Mesenchymal stem cell (in vitro differentiated cells and primary cell): ENCODE results near the gene ATP6V1G1. TPM values are rescaled to one million over a fixed set of nuclear protein-coding genes. Genes with fewer than 3 reads are reported as not detected.

Source experiments
- DNase-seq: peaks from one replicate; pipeline ENCODE4 v3.0.0-alpha.2; 2013
- H2AFZ ChIP-seq: one replicate; pipeline ENCODE4 v1.6.1; 2013; ENCODE audit warnings: low read depth, mild to moderate bottlenecking, control low read depth, inconsistent platforms, low read length, moderate library complexity
- H2AK5ac ChIP-seq: 2 replicates; pipeline ENCODE4 v1.6.1; 2013; ENCODE audit warnings: low read length, moderate library complexity, mild to moderate bottlenecking, inconsistent platforms; ENCODE audit not compliant: severe bottlenecking
- H2BK120ac ChIP-seq: one replicate; pipeline ENCODE4 v1.6.1; 2013; ENCODE audit warnings: low read depth, mild to moderate bottlenecking, inconsistent platforms, low read length, moderate library complexity
- H2BK12ac ChIP-seq, 2 experiments: one replicate each; pipeline ENCODE4 v1.6.1; 2013; ENCODE audit warnings: inconsistent platforms in 2 of 2, low read length in 2 of 2, mild to moderate bottlenecking in 2 of 2, moderate library complexity in 2 of 2, control low read depth in 1 of 2
- H2BK15ac ChIP-seq: one replicate; pipeline ENCODE4 v1.6.1; 2013; ENCODE audit warnings: mild to moderate bottlenecking, low read depth, inconsistent platforms; ENCODE audit not compliant: poor library complexity, severe bottlenecking
- H2BK5ac ChIP-seq: 2 replicates; pipeline ENCODE4 v1.6.1; 2013; ENCODE audit warnings: low read depth, mild to moderate bottlenecking, low read length, control low read depth, inconsistent platforms; ENCODE audit not compliant: poor library complexity, severe bottlenecking
- H3K14ac ChIP-seq, 2 experiments: one replicate each; pipeline ENCODE4 v1.6.1; 2013; ENCODE audit warnings: inconsistent platforms in 2 of 2, low read length in 2 of 2, control low read depth in 1 of 2, mild to moderate bottlenecking in 1 of 2, moderate library complexity in 1 of 2
- H3K18ac ChIP-seq, 2 experiments: one replicate each; pipeline ENCODE4 v1.6.1; 2013; ENCODE audit warnings: inconsistent platforms in 2 of 2, low read length in 2 of 2, control low read depth in 1 of 2, low read depth in 1 of 2, mild to moderate bottlenecking in 1 of 2
- H3K23ac ChIP-seq, 2 experiments: one replicate each; pipeline ENCODE4 v1.6.1; 2013; ENCODE audit warnings: inconsistent platforms in 2 of 2, low read length in 2 of 2, mild to moderate bottlenecking in 2 of 2, moderate library complexity in 2 of 2, control low read depth in 1 of 2
- H3K27ac ChIP-seq: 2 replicates; pipeline ENCODE4 v1.5.1; 2013; ENCODE audit warnings: mild to moderate bottlenecking, moderate library complexity, low read length, control low read depth, inconsistent platforms; ENCODE audit not compliant: poor library complexity, severe bottlenecking
- H3K27me3 ChIP-seq, 2 experiments: 2 replicates each; pipeline versions ENCODE4 v1.6.1 to v1.7.0; 2013; ENCODE audit warnings: low read length in 2 of 2, mild to moderate bottlenecking in 2 of 2, moderate library complexity in 2 of 2, control low read depth in 1 of 2, inconsistent platforms in 1 of 2; ENCODE audit not compliant: control insufficient read depth in 1 of 2, insufficient read depth in 1 of 2
- H3K36me3 ChIP-seq, 2 experiments: 2 replicates each; pipeline versions ENCODE4 v1.6.1 to v1.7.0; 2013; ENCODE audit warnings: low read length in 2 of 2, control low read depth in 1 of 2, inconsistent platforms in 1 of 2, low read depth in 1 of 2, mild to moderate bottlenecking in 1 of 2; ENCODE audit not compliant: insufficient read depth in 2 of 2, control insufficient read depth in 1 of 2
- H3K4ac ChIP-seq, 2 experiments: one replicate each; pipeline ENCODE4 v1.6.1; 2013; ENCODE audit warnings: inconsistent platforms in 2 of 2, low read length in 2 of 2, mild to moderate bottlenecking in 2 of 2, moderate library complexity in 2 of 2, control low read depth in 1 of 2, low read depth in 1 of 2
- H3K4me1 ChIP-seq: 2 replicates; pipeline ENCODE4 v1.6.1; 2013; ENCODE audit warnings: low read depth, low read length, control low read depth; ENCODE audit not compliant: control insufficient read depth, insufficient read depth
- H3K4me2 ChIP-seq: 2 replicates; pipeline ENCODE4 v1.6.1; 2013; ENCODE audit warnings: low read length, mild to moderate bottlenecking, inconsistent platforms; ENCODE audit not compliant: poor library complexity, severe bottlenecking
- H3K4me3 ChIP-seq, 2 experiments: 2 replicates each; pipeline versions ENCODE4 v1.5.1 to v1.7.0; 2013; ENCODE audit warnings: low read length in 2 of 2, mild to moderate bottlenecking in 2 of 2, control low read depth in 1 of 2, low read depth in 1 of 2; ENCODE audit not compliant: insufficient read depth in 1 of 2
- H3K79me1 ChIP-seq: replicated peaks from 2 replicates; pipeline ENCODE4 v1.6.1; 2013; ENCODE audit warnings: mild to moderate bottlenecking, control low read depth, low read length, inconsistent platforms; ENCODE audit not compliant: poor library complexity, severe bottlenecking
- H3K9ac ChIP-seq: 2 replicates; pipeline ENCODE4 v1.7.0; 2013; ENCODE audit warnings: mild to moderate bottlenecking, low read length, moderate library complexity
- H3K9me3 ChIP-seq: 2 replicates; pipeline ENCODE4 v1.7.0; 2013; ENCODE audit warnings: mild to moderate bottlenecking, low read length; ENCODE audit not compliant: control insufficient read depth
- H4K8ac ChIP-seq: one replicate; pipeline ENCODE4 v1.6.1; 2013; ENCODE audit warnings: inconsistent platforms, mild to moderate bottlenecking, low read length, moderate library complexity
- H4K91ac ChIP-seq: one replicate; pipeline ENCODE4 v1.6.1; 2013; ENCODE audit warnings: mild to moderate bottlenecking, low read length, inconsistent platforms
- WGBS: methylation state at CpG from one replicate; pipeline ENCODE4 v1.1.7; 2013; ENCODE audit warnings: mixed read lengths; 5-methylcytosine and 5-hydroxymethylcytosine counted together
- polyA plus RNA-seq, 2 experiments: library from polyadenylated mRNA; stranded (reverse); fragments of 200-250 nt; gene quantifications; one replicate each; pipeline ENCODE4 v1.2.3, GENCODE V29; 2013

ATP6V1G1 gene, protein sequence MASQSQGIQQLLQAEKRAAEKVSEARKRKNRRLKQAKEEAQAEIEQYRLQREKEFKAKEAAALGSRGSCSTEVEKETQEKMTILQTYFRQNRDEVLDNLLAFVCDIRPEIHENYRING
- polyA plus RNA-seq (2013, experiment 1 of 2), result 280 TPM
- 328 TPM for polyA plus RNA-seq (2013, experiment 2 of 2)

DNA sequence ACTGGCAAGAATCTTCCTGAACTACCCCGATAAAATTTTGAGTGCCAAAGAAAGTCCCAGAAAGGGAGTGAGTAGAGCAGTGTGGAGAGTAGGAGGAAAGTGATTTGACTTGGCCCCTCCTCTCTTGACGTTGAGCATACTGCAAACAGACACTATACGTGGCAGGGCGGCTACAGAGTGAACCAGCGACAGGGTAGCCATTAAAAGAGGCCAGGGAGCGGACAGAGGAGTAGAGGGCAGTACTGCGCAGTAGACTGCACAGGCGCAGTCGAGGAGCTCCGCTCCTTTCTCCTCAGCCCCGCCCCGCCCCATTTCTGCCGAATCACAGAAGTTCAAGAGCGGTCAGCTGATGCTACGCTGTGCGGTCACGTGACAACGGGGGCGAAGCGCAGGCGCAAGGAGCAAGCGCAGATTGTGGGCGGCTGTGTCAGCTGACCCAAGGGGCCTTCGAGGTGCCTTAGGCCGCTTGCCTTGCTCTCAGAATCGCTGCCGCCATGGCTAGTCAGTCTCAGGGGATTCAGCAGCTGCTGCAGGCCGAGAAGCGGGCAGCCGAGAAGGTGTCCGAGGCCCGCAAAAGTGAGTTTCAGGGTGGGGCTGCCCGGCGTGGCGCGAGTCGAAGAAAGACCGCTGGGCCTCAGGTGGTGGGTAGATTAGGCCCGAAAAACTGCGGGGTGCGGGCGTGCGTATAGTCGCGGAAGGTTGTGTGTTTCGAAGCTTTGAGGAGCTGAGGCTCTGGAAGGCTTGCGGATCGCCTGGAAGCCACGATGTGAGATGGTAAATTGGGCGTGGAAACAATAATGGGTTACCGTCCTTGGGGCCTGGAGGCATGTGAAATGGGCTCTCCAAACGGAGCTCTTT is at the start of gene ATP6V1G1:
ATP6V1G1 (plus strand) TSS at position 425 of the 858 bp plus-strand sequence; CDS start at position 495, 70 bp downstream.
- H3K4me2 ChIP-seq, result peak within 1 kb of the TSS; percentile 93
- peak within 1 kb of the TSS; percentile 84 to 97 for H3K18ac ChIP-seq
- peak within 1 kb of the TSS; percentile 98 for H3K9ac ChIP-seq
- peak within 1 kb of the TSS; percentile 40 for H2BK5ac ChIP-seq
- H4K8ac ChIP-seq, result peak within 1 kb of the TSS; percentile 99
- peak within 1 kb of the TSS; percentile 79 for H3K27ac ChIP-seq
- H3K4me3 ChIP-seq, result peak within 1 kb of the TSS; percentile 87 to 94
- H4K91ac ChIP-seq, result peak within 1 kb of the TSS; percentile 96
- peak; percentile 99 for DNase-seq
- peaks cover 6% of the 10 kb centered on the region for H3K4me1 ChIP-seq
- no peaks in the 10 kb centered on the region for H3K79me1 ChIP-seq
- H3K27me3 ChIP-seq, result no peaks in the 10 kb centered on the region
- H2BK12ac ChIP-seq, result no peak within 1 kb of the TSS
- H3K14ac ChIP-seq, result peak within 1 kb of the TSS; percentile 26 to 72
- peaks cover 0 to 4% of the 10 kb centered on the region in 2 experiments for H3K36me3 ChIP-seq
- peak within 1 kb of the TSS; percentile 96 to 98 for H3K4ac ChIP-seq
- no peak within 1 kb of the TSS for H2BK120ac ChIP-seq
- peak within 1 kb of the TSS; percentile 76 for H2AFZ ChIP-seq
- H3K9me3 ChIP-seq, result no peaks in the 10 kb centered on the region
- H2AK5ac ChIP-seq, result peak within 1 kb of the TSS; percentile 29
- H2BK15ac ChIP-seq, result no peak within 1 kb of the TSS
- peak within 1 kb of the TSS; percentile 67 to 78 for H3K23ac ChIP-seq
- WGBS, result 2% methylated on average over 48 of the region's 52 CpGs

DNA sequence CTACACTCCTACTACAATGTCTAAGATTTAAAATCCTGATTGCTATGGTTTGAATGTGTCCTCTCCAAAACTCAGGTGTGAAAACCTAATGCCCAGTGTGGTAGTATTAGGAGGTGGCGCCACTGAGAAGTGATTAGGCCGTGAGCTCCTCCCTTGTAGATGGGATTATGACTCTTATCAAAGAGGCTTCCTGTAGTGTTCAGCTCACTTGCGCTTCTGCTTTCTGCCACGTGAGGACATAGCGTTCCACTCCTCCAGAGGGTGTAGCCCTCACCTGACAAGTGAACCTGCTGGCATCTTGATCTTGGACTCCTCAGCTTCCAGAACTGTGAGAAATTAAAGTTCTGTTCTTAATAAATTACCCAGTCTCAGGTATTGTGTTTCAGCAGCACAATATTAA is 49.3 kb upstream of the ATP6V1G1 start:
- Histone ChIP-seq H3K36me3 (no peaks in the 10 kb centered on the region), H2AFZ (no peak overlapping the region), H3K18ac (no peak overlapping the region), H3K27ac (no peak overlapping the region), H3K14ac (no peak overlapping the region), H3K4me1 (no peaks in the 10 kb centered on the region), H4K91ac (no peak overlapping the region), H4K8ac (no peak overlapping the region), H3K4me3 (no peak overlapping the region), H3K4ac (no peak overlapping the region), H3K9ac (no peak overlapping the region), H2AK5ac (no peak overlapping the region), H3K4me2 (no peak overlapping the region), H3K79me1 (no peaks in the 10 kb centered on the region), H2BK120ac (no peak overlapping the region), H2BK5ac (no peak overlapping the region), H2BK15ac (no peak overlapping the region), H3K27me3 (peaks cover 5 to 16% of the 10 kb centered on the region in 2 experiments), H3K9me3 (no peaks in the 10 kb centered on the region), H3K23ac (no peak overlapping the region), H2BK12ac (no peak overlapping the region)
- no peak for DNase-seq
- 38% methylated on average over 5 of the region's 5 CpGs for WGBS

GRCh38 chr9:114539701-114540380 is 47.7 kb upstream of the ATP6V1G1 start:
- Histone ChIP-seq H3K23ac (no peak overlapping the region), H2BK12ac (no peak overlapping the region), H3K79me1 (no peaks in the 10 kb centered on the region), H2AFZ (no peak overlapping the region), H3K4me1 (no peaks in the 10 kb centered on the region), H2BK15ac (no peak overlapping the region), H3K4me2 (no peak overlapping the region), H3K27ac (no peak overlapping the region), H2AK5ac (no peak overlapping the region), H3K18ac (no peak overlapping the region), H4K91ac (no peak overlapping the region), H2BK120ac (no peak overlapping the region), H3K9ac (no peak overlapping the region), H3K14ac (no peak overlapping the region), H3K4ac (no peak overlapping the region), H3K9me3 (no peaks in the 10 kb centered on the region), H3K27me3 (peaks cover 5 to 22% of the 10 kb centered on the region in 2 experiments), H3K4me3 (no peak overlapping the region), H3K36me3 (no peaks in the 10 kb centered on the region), H4K8ac (no peak overlapping the region), H2BK5ac (no peak overlapping the region)
- no peak for DNase-seq
- WGBS, result 80% methylated on average over 7 of the region's 9 CpGs

DNA sequence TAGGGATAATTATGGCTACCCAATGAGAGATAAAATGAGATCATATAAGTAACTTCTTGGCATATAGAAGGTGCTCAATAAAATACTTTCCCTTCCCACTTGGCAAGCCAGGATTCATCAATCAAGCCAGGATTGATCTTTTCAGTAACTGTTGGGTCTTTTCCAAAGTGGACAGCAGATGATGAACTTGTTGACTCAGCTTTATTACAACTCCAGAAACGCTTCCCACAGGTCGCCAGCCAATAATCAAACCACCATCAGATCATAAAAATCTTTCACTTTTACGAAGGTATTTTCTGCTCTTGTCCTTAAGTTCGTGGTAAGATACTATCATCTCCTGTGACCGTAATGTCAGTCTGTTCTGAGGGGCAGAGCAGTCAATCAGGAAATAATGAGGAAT is 42.5 kb upstream of the ATP6V1G1 start:
- Histone ChIP-seq H2BK12ac (no peak overlapping the region), H3K4me1 (no peaks in the 10 kb centered on the region), H3K4me2 (no peak overlapping the region), H3K79me1 (no peaks in the 10 kb centered on the region), H2BK5ac (no peak overlapping the region), H3K9ac (no peak overlapping the region), H3K18ac (no peak overlapping the region), H2BK120ac (no peak overlapping the region), H3K9me3 (no peaks in the 10 kb centered on the region), H4K8ac (no peak overlapping the region), H3K23ac (no peak overlapping the region), H4K91ac (no peak overlapping the region), H3K4ac (no peak overlapping the region), H3K27ac (no peak overlapping the region), H3K14ac (no peak overlapping the region), H2AK5ac (no peak overlapping the region), H3K36me3 (no peaks in the 10 kb centered on the region), H2BK15ac (no peak overlapping the region), H2AFZ (no peak overlapping the region), H3K27me3 (peaks cover 16 to 20% of the 10 kb centered on the region in 2 experiments), H3K4me3 (no peak overlapping the region)
- DNase-seq, result no peak
- 75% methylated on average over 5 of the region's 5 CpGs for WGBS
